IMR-90 (cell line): ENCODE measurements around the gene NNAT. TPM values are rescaled to one million over a fixed set of nuclear protein-coding genes. Genes with fewer than 3 reads are reported as not detected.

ENCODE experiments used
- ATAC-seq: fragments of 200-7000 bp; cut with Tn5 transposase; 2 replicates; pipeline ENCODE4 v1.9.1; 2020; ENCODE audit warnings: low read depth, mild to moderate bottlenecking, moderate library complexity
- BruUV-seq: library from RNA; stranded (reverse); fragments of 400-500 nt; replicated peaks from 2 replicates; lab custom pipeline; 2021; lab: Mats Ljungman, UMichigan
- CTCF ChIA-PET: fragments of 300-600 bp; formaldehyde crosslinking; extraction: SDS; loops from one replicate; lab custom pipeline; 2021; ENCODE audit warnings: antibody characterized with exemption; lab: Yijun Ruan, JAX
- POLR2A ChIA-PET: fragments of 300-600 bp; sonication (Branson Sonifier 250); formaldehyde crosslinking; loops from one replicate; lab custom pipeline; 2022; ENCODE audit warnings: antibody characterized with exemption; ENCODE audit not compliant: unreplicated experiment; lab: Charles Lee
- DNase-seq: peaks from one replicate; pipeline ENCODE4 v3.0.0; 2013
- H2AFZ ChIP-seq: replicated peaks from 2 replicates; pipeline ENCODE3; 2013; ENCODE audit warnings: low read length, mild to moderate bottlenecking; ENCODE audit not compliant: poor library complexity
- H2AK5ac ChIP-seq: 2 replicates; pipeline ENCODE4 v1.6.1; 2013; ENCODE audit warnings: low read depth, low read length, inconsistent platforms
- H2AK9ac ChIP-seq: replicated peaks from 2 replicates; pipeline ENCODE3; 2013; ENCODE audit warnings: mild to moderate bottlenecking, low read depth, low read length, moderate library complexity; ENCODE audit not compliant: poor library complexity
- H2BK120ac ChIP-seq: 2 replicates; pipeline ENCODE4 v1.6.1; 2013; ENCODE audit warnings: low read depth, low read length, inconsistent platforms
- H2BK15ac ChIP-seq: 3 replicates; pipeline ENCODE4 v1.6.1; 2013; ENCODE audit warnings: low read depth, low read length, inconsistent platforms
- H2BK20ac ChIP-seq: 2 replicates; pipeline ENCODE4 v1.6.1; 2013; ENCODE audit warnings: low read depth, mild to moderate bottlenecking, inconsistent platforms, low read length, moderate library complexity
- H2BK5ac ChIP-seq: 2 replicates; pipeline ENCODE4 v1.6.1; 2013; ENCODE audit warnings: mild to moderate bottlenecking, low read depth, low read length, inconsistent platforms; ENCODE audit not compliant: poor library complexity, severe bottlenecking
- H3K14ac ChIP-seq: replicated peaks from 2 replicates; pipeline ENCODE4 v1.6.1; 2013; ENCODE audit warnings: low read depth, low read length, inconsistent platforms
- H3K18ac ChIP-seq: 2 replicates; pipeline ENCODE4 v1.6.1; 2013; ENCODE audit warnings: low read depth, low read length, control low read depth
- H3K23ac ChIP-seq: 2 replicates; pipeline ENCODE4 v1.6.1; 2013; ENCODE audit warnings: low read depth, low read length, inconsistent platforms
- H3K27ac ChIP-seq: 2 replicates; pipeline ENCODE4 v1.5.1; 2013; ENCODE audit warnings: mild to moderate bottlenecking, control low read depth, low read length; ENCODE audit not compliant: insufficient read depth
- H3K27me3 ChIP-seq: 2 replicates; pipeline ENCODE4 v1.6.1; 2013; ENCODE audit warnings: low read length; ENCODE audit not compliant: control insufficient read depth, insufficient read depth
- H3K36me3 ChIP-seq: 2 replicates; pipeline ENCODE4 v1.6.1; 2013; ENCODE audit warnings: low read length, mixed read lengths; ENCODE audit not compliant: control insufficient read depth, insufficient read depth
- H3K4ac ChIP-seq: 2 replicates; pipeline ENCODE4 v1.6.1; 2013; ENCODE audit warnings: low read depth, low read length, inconsistent platforms
- H3K4me1 ChIP-seq: 2 replicates; pipeline ENCODE4 v1.6.1; 2013; ENCODE audit warnings: low read length, mixed read lengths; ENCODE audit not compliant: control insufficient read depth, insufficient read depth
- H3K4me2 ChIP-seq: 2 replicates; pipeline ENCODE4 v1.6.1; 2013; ENCODE audit warnings: low read depth, mild to moderate bottlenecking, control low read depth, low read length, moderate library complexity
- H3K4me3 ChIP-seq: 2 replicates; pipeline ENCODE4 v1.5.1; 2013; ENCODE audit warnings: low read depth, mild to moderate bottlenecking, control low read depth, low read length, moderate library complexity; ENCODE audit not compliant: insufficient read depth
- H3K56ac ChIP-seq: 2 replicates; pipeline ENCODE4 v1.6.1; 2013; ENCODE audit warnings: low read length, inconsistent platforms; ENCODE audit not compliant: insufficient read depth; ENCODE audit errors: extremely low read depth
- H3K79me1 ChIP-seq, 2 experiments: 2 replicates each; pipeline ENCODE4 v1.6.1; 2013; ENCODE audit warnings: low read length in 2 of 2, inconsistent platforms in 1 of 2, low read depth in 1 of 2
- H3K9ac ChIP-seq: 2 replicates; pipeline ENCODE4 v1.6.1; 2013; ENCODE audit warnings: low read depth, low read length, control low read depth
- H3K9me1 ChIP-seq: 2 replicates; pipeline ENCODE4 v1.6.1; 2013; ENCODE audit warnings: low read length, inconsistent platforms; ENCODE audit not compliant: insufficient read depth
- H3K9me3 ChIP-seq: 2 replicates; pipeline ENCODE4 v1.6.1; 2013; ENCODE audit warnings: low read length; ENCODE audit not compliant: control insufficient read depth, insufficient read depth
- H4K20me1 ChIP-seq: 2 replicates; pipeline ENCODE4 v1.6.1; 2013; ENCODE audit warnings: low read length, inconsistent platforms; ENCODE audit not compliant: insufficient read depth
- H4K5ac ChIP-seq: 2 replicates; pipeline ENCODE4 v1.6.1; 2013; ENCODE audit warnings: mild to moderate bottlenecking, low read depth, low read length, control low read depth
- H4K8ac ChIP-seq, 2 experiments: 2 replicates each; pipeline ENCODE4 v1.6.1; 2013; ENCODE audit warnings: low read depth in 2 of 2, low read length in 2 of 2, control low read depth in 1 of 2, inconsistent platforms in 1 of 2
- H4K91ac ChIP-seq: 2 replicates; pipeline ENCODE4 v1.6.1; 2013; ENCODE audit warnings: low read depth, low read length, inconsistent platforms; ENCODE audit not compliant: insufficient read depth
- CHD1 ChIP-seq: IDR thresholded peaks from 2 replicates; pipeline ENCODE4 v1.6.1; 2012; ENCODE audit warnings: low read depth, low read length, improper control_type of control experiment
- CTCF ChIP-seq: conservative IDR thresholded peaks from 2 replicates; pipeline ENCODE4 v1.5.1; 2012; ENCODE audit warnings: mild to moderate bottlenecking, low read depth, low read length, improper control_type of control experiment
- ELK1 ChIP-seq: fragments of 150-350 bp; IDR thresholded peaks from 2 replicates; pipeline ENCODE4 v1.6.1; 2016; ENCODE audit warnings: low read depth, mild to moderate bottlenecking, low read length, moderate library complexity, borderline replicate concordance
- MAZ ChIP-seq: IDR thresholded peaks from 2 replicates; pipeline ENCODE4 v1.6.1; 2012; ENCODE audit warnings: low read depth, mild to moderate bottlenecking, low read length, improper control_type of control experiment, moderate library complexity, borderline replicate concordance
- NFE2L2 ChIP-seq: fragments of 150-350 bp; IDR thresholded peaks from 2 replicates; pipeline ENCODE4 v1.6.1; 2016; ENCODE audit warnings: low read depth, mild to moderate bottlenecking, low read length
- POLR2A ChIP-seq: IDR thresholded peaks from 2 replicates; pipeline ENCODE4 v1.6.1; 2012; ENCODE audit warnings: mild to moderate bottlenecking, low read depth, low read length
- USF2 ChIP-seq: fragments of 150-350 bp; IDR thresholded peaks from 2 replicates; pipeline ENCODE4 v1.6.1; 2017; ENCODE audit warnings: mild to moderate bottlenecking, antibody characterized with exemption, low read length, low read depth
- WGBS, 2 experiments: methylation state at CpG; one replicate each; pipeline versions ENCODE4 v1.1.5 to v1.1.7; 2013; ENCODE audit warnings: missing lambda C conversion rate in 2 of 2; ENCODE audit not compliant: insufficient read length in 1 of 2; ENCODE audit errors: extremely low coverage in 2 of 2; 5-methylcytosine and 5-hydroxymethylcytosine counted together
- dilution Hi-C: fragments of 300-500 bp; cut with HindIII; formaldehyde crosslinking; loops from one replicate; pipeline ENCODE4 v1.14.3; 2018; ENCODE audit warnings: low sequenced_read_pairs; ENCODE audit not compliant: unreplicated experiment
- in situ Hi-C: fragments of 300-500 bp; cut with MboI; formaldehyde crosslinking; loops from 3 replicates; pipeline ENCODE4 v1.14.3; 2019; ENCODE audit warnings: low sequenced_read_pairs, inconsistent platforms, mixed read lengths
- intact Hi-C: fragments of 100-400 bp; cut with micrococcal nuclease; formaldehyde crosslinking; loops from 2 replicates; pipeline ENCODE4 v1.10.0; 2022
- polyA plus RNA-seq, 3 experiments: library from polyadenylated mRNA; depleted of rRNA; stranded (reverse); fragments of >200 nt; gene quantifications; 2 replicates each; pipeline ENCODE4 v1.2.3, GENCODE V29; 2012; ENCODE audit warnings: low replicate concordance in 1 of 3
- total RNA-seq: library from RNA; depleted of rRNA; stranded (reverse); fragments of >200 nt; gene quantifications from 2 replicates; pipeline ENCODE4 v1.2.3, GENCODE V29; 2012

Gene NNAT
- total and polyA plus RNA-seq, 2 of the 4 experiments (the other 2 are of a cell fraction): 2.0 to 6.5 TPM

- Histone ChIP-seq H3K79me1 (no peaks in the 10 kb centered on the region), H2AFZ (no peak overlapping the region), H3K23ac (no peak overlapping the region), H4K20me1 (peaks cover 7% of the 10 kb centered on the region; the same call in 1 of the 2 replicates), H3K4ac (no peak overlapping the region), H4K5ac (no peak overlapping the region), H3K36me3 (no peaks in the 10 kb centered on the region), H2BK120ac (no peak overlapping the region), H2BK5ac (no peak overlapping the region), H3K9me1 (no peaks in the 10 kb centered on the region), H2BK15ac (no peak overlapping the region), H3K18ac (no peak overlapping the region), H3K4me3 (no peak overlapping the region), H2BK20ac (no peak overlapping the region), H3K56ac (no peak overlapping the region), H2AK9ac (peak overlapping the region; percentile 9), H3K27me3 (peaks cover 53% of the 10 kb centered on the region), H4K91ac (no peak overlapping the region), H3K9me3 (no peaks in the 10 kb centered on the region), H3K27ac (no peak overlapping the region), H3K4me2 (no peak overlapping the region), H2AK5ac (no peak overlapping the region), H3K9ac (no peak overlapping the region), H4K8ac (no peak overlapping the region), H3K14ac (no peak overlapping the region), H3K4me1 (no peaks in the 10 kb centered on the region; the same call in 1 of the 2 replicates)
- 53% methylated on average over 3 of the region's 14 CpGs; no CpG with 5 or more reads in 1 of the 2 experiments for WGBS, 2 experiments
- no peak for DNase-seq
- intact Hi-C loops (loop anchor here (2.0 kb wide), 2 partner anchors 332 to 492 kb away; no protein-coding TSS in a partner anchor), dilution Hi-C loops (no loop called here), in situ Hi-C loops (loop anchor here (5.0 to 10.0 kb wide), 3 partner anchors 427 to 660 kb away; no protein-coding TSS in a partner anchor)
- ChIA-PET CTCF (interaction anchor here (0.5 to 1.3 kb wide), 5 partner anchors 256 to 656 kb away, joined by 3 to 4 read pairs (median 3); no protein-coding TSS in a partner anchor), POLR2A (interaction anchor here (0.5 kb wide), 1 partner anchor 747 kb away, joined by 5 read pairs; no protein-coding TSS in a partner anchor)
- TF ChIP-seq POLR2A (no peak), MAZ (no peak), NFE2L2 (no peak), CHD1 (no peak), CTCF (no peak), ELK1 (no peak), USF2 (no peak)
- BruUV-seq: no TSS peak
- no peak for ATAC-seq
Observed at GRCh38 chr20:37565134-37565811, 44.2 kb downstream of the NNAT start.
